Right renal cortex interstitium (tissue), 3 donors: ENCODE data around the gene NOTCH2. TPM values are rescaled to one million over a fixed set of nuclear protein-coding genes. Genes with fewer than 3 reads are reported as not detected.
A peak's percentile ranks its signal among the peaks of the same experiment; 100 is the strongest.

Experiments used
- DNase-seq, 3 donors: peaks; one replicate each; pipeline ENCODE4 v3.0.0-alpha.2; 2013; ENCODE audit warnings: low read depth in 3 of 3, low spot score in 2 of 3
- polyA plus RNA-seq, 3 donors: library from polyadenylated mRNA; unstranded; fragments of 120-200 nt; gene quantifications; one replicate each; pipeline ENCODE4 v1.2.1, GENCODE V29; 2013; ENCODE audit not compliant: insufficient read length in 3 of 3

NOTCH2 gene
- polyA plus RNA-seq, 3 donors, result 143 to 160 (median 148) TPM

DNA sequence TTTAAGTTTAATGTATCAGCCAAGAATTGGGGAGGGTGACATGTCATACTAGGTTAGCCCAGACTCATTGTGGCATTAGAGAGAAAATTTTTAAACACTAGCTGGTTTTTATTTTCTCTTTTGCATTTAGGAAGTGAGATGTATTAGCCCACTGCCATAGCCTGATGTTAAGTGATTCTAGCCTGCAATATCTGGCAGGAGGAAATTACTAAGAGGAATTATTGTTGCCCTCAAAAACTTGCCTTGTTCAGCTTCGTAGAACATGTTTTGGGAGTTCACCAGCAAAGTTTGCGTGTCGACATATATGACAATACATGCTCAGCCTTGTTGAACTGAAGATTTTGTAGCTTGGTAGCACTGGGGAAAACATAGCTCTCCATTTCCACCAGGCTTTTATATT lies 185.6 kb downstream of the NOTCH2 start:
- no peak for DNase-seq

DNA sequence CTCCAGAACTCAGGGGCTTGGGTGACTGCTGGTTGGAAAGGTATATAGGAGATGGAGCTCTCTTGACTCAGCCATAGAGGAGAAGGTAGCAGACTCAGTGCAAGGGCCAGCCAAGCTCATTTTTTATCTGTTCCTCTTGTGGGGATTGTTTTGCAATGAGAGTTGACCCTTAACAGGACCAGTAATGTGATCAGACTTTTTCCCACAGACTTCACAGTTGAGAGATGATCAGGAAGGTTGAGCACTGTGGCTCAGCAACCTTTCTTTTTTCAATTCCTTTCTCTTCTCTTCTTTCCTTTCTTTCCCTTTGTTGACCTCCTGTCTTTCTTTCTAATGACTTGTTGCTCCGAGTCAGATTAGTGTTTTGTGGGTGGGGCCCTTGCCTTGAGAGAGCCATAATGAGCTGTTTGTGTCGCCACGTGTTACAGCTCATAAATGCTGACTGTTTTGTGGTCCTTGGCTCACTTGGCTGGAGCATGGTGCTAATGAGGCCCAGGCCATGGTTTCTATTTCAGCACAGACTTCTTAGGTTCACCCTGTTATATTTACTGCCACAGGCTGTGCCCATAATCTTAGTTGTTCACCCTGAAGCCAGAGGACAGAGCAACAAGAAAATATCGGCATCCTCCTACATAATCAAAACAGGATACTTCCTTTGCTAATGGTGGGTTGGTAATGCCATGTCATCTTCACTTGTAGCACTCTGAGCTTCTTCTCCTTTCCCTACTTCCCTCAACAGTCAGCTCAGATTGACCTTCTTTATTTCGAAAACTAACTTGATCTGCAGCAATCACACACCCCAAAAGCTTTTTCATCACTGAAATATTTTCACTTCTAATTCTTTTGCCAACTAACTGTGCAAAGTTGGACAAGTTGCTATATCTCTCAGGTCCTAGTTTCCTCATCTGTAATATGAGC lies 187.1 kb downstream of the NOTCH2 start:
- no peak for DNase-seq

DNA sequence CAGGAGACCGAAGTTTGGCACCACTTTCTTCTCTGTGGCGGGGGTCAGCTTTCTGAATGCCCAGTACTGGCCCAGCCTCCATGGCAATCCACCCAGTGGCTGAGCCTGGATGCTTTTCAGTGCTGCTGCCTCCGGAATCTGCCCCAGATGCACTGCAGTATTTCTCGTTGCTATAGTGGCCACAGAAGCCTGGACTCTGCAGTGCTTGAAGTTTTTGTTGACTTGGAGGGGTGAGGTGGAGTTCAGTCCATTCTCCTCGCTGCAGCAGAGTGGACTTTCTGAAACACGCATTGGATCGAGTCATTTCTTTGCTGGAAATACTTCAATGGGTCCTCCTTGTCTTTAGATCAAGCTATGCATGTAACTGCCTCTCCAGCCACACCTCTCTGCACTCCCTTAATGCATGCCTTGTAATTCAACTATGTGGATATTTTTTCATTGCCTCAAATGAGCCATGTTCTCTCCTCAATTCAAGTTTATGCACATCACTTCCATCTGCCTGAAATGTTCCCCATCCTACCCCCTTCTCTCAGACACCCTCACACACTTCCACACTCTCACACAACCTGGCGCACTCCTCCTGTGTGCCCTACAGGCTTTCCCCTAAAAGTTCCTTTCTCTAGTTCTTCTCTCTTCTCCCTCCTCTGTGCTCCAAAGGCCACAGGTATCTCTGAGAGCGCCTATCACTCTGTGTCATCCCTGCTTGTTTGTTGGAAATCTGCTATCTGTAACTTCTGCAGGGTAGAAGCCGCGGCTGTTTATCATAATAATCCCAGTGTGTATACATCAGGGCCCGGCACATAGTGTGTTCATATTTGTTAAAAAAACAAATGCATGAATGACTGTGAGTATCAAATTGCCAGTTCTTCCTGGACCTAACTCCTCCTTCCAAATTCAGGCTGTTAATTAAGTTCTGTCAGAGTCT lies 189.7 kb downstream of the NOTCH2 start:
- no peak for DNase-seq

DNA sequence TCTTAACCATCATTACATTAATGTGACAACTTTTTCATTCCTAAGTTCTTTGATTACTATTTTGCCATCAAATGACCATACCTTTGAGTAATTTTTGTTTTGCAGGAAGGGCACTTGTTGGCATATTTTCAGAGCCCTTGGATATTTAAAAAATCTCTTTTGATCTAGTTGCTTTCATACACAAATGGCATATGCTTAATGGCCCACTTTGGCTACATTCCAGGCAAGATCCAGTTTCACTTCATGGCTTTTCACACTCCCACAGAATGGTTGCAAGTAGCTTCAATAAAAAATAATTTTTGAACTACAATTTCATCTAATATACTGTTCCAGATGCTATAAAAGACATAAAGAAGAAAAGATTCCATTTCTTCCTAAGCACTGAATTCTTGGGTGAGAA lies 191.3 kb downstream of the NOTCH2 start:
- no peak for DNase-seq

DNA sequence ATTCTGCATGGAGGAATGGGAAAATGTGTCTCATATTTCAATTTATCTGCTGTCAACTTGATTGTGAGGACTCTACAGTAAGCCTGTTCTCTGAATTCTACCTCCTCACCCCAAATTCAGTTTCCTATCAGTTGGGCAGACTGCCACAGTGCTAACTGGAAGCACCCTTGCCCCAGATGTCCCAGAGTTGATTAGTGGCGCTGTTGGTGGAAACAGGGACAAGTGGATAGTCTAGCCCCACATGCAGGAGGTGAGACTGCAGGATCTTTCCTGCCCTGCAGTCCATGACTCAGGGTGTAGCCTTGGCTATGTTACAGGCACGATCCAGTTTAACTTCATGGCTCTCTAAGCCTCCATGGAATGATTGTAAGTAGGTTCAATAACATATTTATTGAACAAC lies 195.3 kb downstream of the NOTCH2 start:
- no peak for DNase-seq

DNA sequence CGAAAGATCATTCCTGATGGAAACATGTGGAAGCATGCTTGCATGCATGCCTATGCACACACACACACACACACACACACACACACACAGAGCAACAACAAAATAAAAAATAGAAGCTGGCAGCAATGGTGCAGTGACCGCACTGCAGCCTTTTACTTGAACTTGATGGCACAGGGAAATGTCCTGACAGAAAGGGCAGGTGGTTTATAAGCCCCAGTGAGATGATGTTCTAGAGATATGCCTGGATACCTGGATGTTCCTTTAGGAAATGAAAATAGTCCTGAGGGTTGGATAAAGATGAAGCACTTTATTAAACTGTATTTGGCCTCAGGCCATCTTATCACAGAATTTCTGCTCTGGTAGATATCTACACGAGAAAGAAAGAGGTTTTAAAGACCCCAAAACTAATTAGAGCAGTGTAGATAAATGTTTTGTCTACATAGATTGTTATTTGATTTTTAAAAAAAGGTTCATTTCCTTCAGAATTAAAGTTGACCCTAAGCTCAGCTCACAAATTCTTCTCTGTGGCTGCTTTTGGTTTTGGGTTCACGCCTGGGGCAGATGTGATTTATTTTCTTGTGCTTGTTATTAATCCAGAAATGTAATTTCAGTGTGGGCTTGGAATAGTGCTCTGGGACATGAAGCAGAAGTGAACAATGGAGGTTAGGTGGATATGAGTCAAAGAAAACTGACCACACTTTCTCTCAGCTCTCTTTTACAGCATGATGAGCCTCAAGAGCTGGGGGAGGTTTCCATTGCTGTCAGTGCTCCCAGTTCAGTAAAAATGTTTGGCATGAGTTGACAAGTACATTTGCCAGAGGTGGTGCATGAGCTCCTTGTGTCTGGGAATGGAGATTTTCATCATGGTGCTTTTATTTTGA lies 196.1 kb downstream of the NOTCH2 start:
- DNase-seq, result no peak

DNA sequence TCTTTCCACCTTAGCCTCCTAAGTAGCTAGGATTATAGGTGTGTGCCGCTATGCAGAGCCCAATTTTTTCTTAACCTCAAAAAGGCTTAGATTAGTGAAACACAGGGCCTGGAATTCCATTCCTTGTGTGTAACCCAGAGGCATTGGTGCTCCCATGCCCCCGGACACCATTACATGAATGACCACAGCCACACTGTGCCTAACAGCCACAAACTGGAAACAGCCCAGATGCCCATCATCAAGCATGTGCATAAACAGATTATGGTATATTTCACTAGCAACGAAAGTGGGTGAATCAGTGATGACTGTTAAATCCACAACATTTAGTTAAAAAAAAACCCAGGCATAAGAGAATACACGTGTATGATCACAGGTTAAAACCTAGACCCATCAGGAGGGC lies 197.6 kb downstream of the NOTCH2 start:
- DNase-seq, result no peak

DNA sequence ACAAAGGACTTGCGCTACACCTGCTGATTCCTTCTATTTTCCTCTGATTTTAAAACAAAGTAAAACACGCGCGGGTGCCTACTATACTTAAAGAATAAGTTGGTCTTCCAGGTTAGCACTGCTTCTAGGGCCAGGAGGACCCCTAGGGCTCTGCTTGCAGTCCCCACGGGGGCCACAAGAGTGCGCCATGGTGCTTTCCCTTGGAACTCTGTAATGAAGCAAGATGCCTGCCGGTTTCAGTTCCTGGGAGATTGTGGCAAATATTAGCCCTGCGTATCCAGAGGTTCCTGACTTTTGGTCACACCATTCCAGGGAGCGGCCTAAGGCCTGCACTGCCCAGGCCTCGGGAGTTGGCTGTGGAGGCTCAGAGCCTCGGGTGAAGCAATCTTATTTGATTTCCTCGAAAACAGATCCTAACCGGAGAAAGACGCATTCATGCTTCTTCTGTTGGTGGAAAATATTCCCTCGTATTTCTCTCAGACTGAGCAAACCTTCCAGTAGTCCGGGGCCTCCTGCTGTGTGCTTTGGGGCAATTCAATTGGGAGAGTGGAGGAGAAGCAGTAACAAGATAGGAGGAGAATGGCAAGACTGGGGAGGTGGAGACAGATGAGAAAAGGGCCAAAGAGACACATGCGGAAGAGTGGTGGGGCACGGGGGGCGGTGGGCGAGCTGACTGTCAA lies 198.4 kb downstream of the NOTCH2 start:
- peak in 2 of 3 donors; percentile 63 to 65 for DNase-seq

DNA sequence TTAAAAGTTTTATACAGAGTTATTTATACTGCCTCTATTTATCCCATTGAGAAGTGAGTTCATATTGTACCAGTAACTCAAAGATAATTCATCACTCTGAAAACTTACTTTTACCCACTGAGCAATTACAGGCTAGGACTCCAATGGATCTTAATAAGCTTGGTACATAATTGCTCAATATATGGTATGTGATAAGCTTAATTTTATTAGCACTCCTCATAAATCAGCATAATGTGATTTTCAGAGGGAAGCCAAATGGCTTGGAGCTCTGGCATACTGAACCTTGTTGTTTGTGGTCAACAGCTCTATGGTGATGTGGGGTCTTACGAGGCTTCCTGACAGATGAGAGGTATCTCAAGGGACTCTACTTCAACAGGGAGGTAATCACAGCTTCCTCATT lies 199.5 kb downstream of the NOTCH2 start:
- DNase-seq, result no peak

DNA sequence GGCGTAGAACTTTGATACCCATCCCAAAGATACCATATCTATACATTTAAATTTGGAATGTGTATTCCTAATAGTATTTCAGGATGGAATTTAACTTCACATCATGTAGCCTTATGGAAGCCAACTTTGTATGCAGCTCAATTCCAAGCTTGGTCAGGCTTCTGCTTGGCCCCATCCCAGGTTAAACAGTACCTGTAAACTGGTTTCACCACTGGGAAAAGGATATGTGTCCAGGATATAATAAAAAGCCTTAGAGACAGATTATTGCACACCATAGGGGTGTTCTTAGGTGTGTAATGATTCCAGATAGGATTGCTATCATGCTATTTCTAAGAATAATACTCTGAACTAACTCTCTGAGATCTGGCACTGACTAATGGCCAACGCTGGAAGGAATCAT lies 201.3 kb downstream of the NOTCH2 start:
- no peak for DNase-seq

DNA sequence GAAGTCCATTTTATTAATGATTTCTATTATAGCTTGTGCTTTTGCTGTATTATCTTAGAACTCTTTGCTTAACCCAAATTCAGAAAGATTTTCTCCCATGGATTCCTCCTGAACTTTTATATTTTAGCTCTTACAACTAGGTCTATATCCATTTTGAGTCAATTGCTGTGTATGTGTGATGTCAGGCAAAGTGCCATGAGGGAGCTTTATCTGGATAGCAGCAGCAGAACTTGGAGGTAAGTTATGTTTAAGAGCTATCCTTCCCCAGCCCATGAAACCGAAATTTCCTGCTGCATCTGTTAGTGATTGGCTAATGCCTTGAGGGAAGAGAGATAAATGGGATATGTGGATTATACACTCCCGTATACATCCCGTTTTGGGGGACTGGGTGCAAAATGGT lies 203.0 kb downstream of the NOTCH2 start:
- DNase-seq, result no peak

DNA sequence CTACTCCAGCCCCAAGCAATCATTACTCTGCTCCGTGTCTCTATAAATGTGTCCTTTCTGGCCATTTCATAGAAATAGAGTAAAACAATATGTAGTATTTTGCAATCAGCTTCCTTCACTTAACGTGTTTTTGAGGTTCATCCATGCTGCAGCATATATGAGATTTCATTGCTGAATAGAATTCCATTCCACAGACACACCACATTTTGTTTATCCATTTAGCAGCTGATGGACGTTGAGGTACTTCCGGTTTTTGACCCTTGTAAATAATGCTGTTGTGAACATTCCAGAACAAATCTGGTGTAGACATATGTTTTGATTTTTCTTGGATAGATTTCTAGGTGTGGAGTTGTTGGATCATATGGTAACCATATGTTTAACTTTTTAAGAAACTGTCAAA lies 203.8 kb downstream of the NOTCH2 start:
- no peak for DNase-seq

DNA sequence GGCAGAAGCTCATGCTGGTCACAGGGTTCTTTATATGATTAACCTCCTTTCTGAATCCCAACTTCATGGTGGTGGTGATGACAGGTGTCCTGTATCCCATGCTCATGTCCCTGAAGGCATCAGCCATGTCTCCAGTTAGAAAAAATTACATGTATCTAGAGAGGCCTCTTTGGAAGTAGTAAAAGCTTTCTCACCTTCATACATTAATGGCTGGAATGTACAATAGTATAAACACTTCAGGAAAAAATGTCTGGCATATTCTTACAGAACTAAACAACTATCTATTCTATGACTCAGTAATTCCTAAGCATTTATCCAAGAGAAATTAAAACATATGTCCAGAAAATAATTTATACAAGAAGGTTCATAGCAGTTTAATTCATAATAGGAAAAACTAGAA lies 207.2 kb downstream of the NOTCH2 start:
- DNase-seq, result no peak

Other genes starting within 250 kb of the NOTCH2 start
- not detected for gene ADAM30, start 173.1 kb downstream of the NOTCH2 start, polyA plus RNA-seq
- gene SEC22B, start 106.9 kb upstream of the NOTCH2 start, polyA plus RNA-seq, result 10 to 100 TPM; 36.8 to 39.5 (median 39.3) TPM